Neutrophil (primary cell): ENCODE data around the gene ACSL5.

ENCODE experiments used
- H3K27ac ChIP-seq: fragments of 200-600 bp; sonication (generic); 2 replicates; pipeline ENCODE4 v1.5.1; 2016; ENCODE audit warnings: mild to moderate bottlenecking, moderate library complexity
- H3K27me3 ChIP-seq: fragments of 200-600 bp; sonication (generic); 2 replicates; pipeline ENCODE4 v1.6.0; 2016; ENCODE audit warnings: mild to moderate bottlenecking
- H3K36me3 ChIP-seq: fragments of 200-600 bp; sonication (generic); 2 replicates; pipeline ENCODE4 v1.5.1; 2017
- H3K4me1 ChIP-seq, 2 experiments: fragments of 200-600 bp in 1 of 2; sonication (generic) in 1 of 2; 1 replicate in 1 of 2; 2 replicates in 1 of 2; pipeline versions ENCODE4 v1.5.1 to v1.6.1; 2013 to 2016; ENCODE audit warnings: low read depth in 1 of 2, low read length in 1 of 2, mild to moderate bottlenecking in 1 of 2, moderate library complexity in 1 of 2; ENCODE audit not compliant: control insufficient read depth in 1 of 2, insufficient read depth in 1 of 2
- H3K4me3 ChIP-seq, 2 experiments: fragments of 200-600 bp in 1 of 2; sonication (generic) in 1 of 2; 1 replicate in 1 of 2; 2 replicates in 1 of 2; pipeline ENCODE4 v1.5.1; 2013 to 2016; ENCODE audit warnings: low read depth in 1 of 2, low read length in 1 of 2, mild to moderate bottlenecking in 1 of 2, moderate library complexity in 1 of 2
- H3K9me3 ChIP-seq: fragments of 200-600 bp; sonication (generic); 2 replicates; pipeline ENCODE4 v1.5.1; 2016
- CTCF ChIP-seq: fragments of 200-600 bp; sonication (generic); IDR thresholded peaks from 2 replicates; pipeline ENCODE4 v1.5.1; 2016; ENCODE audit warnings: antibody characterized with exemption

Gene ACSL5

GRCh38 chr10:112360308-112361270, 13.3 kb upstream of the ACSL5 start:
- Histone ChIP-seq H3K4me3 (no peak overlapping the region), H3K27me3 (no peaks in the 10 kb centered on the region), H3K4me1 (no peaks in the 10 kb centered on the region), H3K27ac (no peak overlapping the region), H3K9me3 (no peaks in the 10 kb centered on the region), H3K36me3 (no peaks in the 10 kb centered on the region)
- no peak for TF ChIP-seq CTCF

- H3K27ac ChIP-seq: no peak overlapping the region
- H3K9me3 ChIP-seq: no peaks in the 10 kb centered on the region
- H3K36me3 ChIP-seq: no peaks in the 10 kb centered on the region
- no peaks in the 10 kb centered on the region for H3K4me1 ChIP-seq
- TF ChIP-seq CTCF: no peak
- no peaks in the 10 kb centered on the region for H3K27me3 ChIP-seq
- H3K4me3 ChIP-seq: no peak overlapping the region
Observed at GRCh38 chr10:112361951-112362751, 11.8 kb upstream of the ACSL5 start.

GRCh38 chr10:112362833-112363232, 11.1 kb upstream of the ACSL5 start:
- no peak for TF ChIP-seq CTCF
- no peaks in the 10 kb centered on the region for H3K27me3 ChIP-seq
- H3K36me3 ChIP-seq: no peaks in the 10 kb centered on the region
- H3K4me3 ChIP-seq: no peak overlapping the region
- H3K27ac ChIP-seq: no peak overlapping the region
- no peaks in the 10 kb centered on the region for H3K4me1 ChIP-seq
- no peaks in the 10 kb centered on the region for H3K9me3 ChIP-seq

- Histone ChIP-seq H3K9me3 (no peaks in the 10 kb centered on the region), H3K4me3 (no peak overlapping the region), H3K27ac (no peak overlapping the region), H3K4me1 (no peaks in the 10 kb centered on the region), H3K36me3 (no peaks in the 10 kb centered on the region), H3K27me3 (no peaks in the 10 kb centered on the region)
- TF ChIP-seq CTCF: no peak
Observed at GRCh38 chr10:112363696-112364688, 9.9 kb upstream of the ACSL5 start.

GRCh38 chr10:112365014-112365432, 8.9 kb upstream of the ACSL5 start:
- Histone ChIP-seq H3K4me1 (no peaks in the 10 kb centered on the region), H3K4me3 (no peak overlapping the region), H3K36me3 (no peaks in the 10 kb centered on the region), H3K27me3 (no peaks in the 10 kb centered on the region), H3K27ac (no peak overlapping the region), H3K9me3 (no peaks in the 10 kb centered on the region)
- TF ChIP-seq CTCF: no peak
